GM19240 (cell line): ENCODE results near the gene NUMB.

Experiments
- DNase-seq: peaks from one replicate; pipeline ENCODE4 v3.0.0; 2011; ENCODE audit warnings: low spot score; ENCODE audit not compliant: insufficient read length

NUMB gene

GRCh38 chr14:73262427-73263183, 195.7 kb downstream of the NUMB start:
- DNase-seq, result no peak

GRCh38 chr14:73261520-73262426, 196.6 kb downstream of the NUMB start:
- no peak for DNase-seq

- no peak for DNase-seq
Observed at GRCh38 chr14:73261075-73261474, 197.3 kb downstream of the NUMB start.

- DNase-seq, result no peak
Observed at GRCh38 chr14:73260574-73260973, 197.8 kb downstream of the NUMB start.

DNA sequence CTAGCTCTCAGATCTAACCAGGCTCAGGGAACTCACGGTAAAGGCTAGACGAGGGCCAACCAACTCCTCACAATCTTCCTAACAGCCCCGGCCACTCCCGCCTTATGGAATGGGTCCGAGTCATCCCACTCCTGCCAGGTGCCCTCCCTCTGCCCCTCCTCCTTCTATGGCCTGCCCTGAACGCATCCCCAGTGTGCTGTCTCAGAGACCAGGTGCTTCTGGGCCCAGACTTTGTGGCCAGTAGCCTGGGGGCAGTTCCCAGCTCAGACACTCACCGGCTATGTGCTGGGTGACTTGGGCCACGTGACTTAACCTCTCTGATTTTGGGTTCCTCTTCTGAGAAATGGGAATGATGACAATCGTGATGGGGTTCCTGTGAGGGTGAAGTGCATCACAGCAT, 198.5 kb downstream of the NUMB start:
- DNase-seq, result no peak

DNA sequence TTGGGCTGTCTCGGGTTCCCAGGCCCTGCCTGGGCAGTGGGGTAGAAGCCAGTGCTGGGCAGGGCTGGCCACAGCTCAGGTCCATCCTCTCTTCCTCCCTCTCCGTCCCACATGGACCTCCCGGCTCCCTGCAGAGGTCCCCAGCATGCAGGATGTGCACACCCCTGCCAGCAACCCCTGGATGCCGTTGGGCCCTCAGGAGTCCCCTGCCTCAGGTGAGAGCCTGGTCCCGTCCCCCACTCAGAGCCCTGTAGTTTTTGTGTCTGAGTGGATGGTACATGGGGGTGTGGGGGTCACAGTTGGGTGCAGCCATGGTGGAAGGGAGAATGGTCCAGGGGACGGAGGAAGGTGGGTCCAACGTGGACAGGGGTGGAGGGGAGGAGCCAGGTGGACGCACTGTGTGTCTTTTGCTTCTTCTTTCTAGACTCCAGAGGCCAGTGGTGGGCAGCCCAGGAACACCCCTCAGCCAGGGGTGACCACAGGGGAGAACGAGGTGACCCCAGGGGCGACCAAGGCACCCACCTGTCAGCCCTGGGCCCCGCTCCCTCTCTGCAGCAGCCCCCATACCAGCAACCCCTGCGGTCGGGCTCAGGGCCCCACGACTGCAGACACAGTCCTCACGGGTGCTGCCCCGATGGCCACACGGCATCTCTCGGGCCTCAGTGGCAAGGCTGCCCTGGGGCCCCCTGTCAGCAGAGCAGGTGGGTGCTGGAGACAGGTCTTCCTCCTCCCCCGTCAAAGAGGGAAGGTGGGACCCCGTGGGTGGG, 199.3 kb downstream of the NUMB start:
- no peak for DNase-seq

DNA sequence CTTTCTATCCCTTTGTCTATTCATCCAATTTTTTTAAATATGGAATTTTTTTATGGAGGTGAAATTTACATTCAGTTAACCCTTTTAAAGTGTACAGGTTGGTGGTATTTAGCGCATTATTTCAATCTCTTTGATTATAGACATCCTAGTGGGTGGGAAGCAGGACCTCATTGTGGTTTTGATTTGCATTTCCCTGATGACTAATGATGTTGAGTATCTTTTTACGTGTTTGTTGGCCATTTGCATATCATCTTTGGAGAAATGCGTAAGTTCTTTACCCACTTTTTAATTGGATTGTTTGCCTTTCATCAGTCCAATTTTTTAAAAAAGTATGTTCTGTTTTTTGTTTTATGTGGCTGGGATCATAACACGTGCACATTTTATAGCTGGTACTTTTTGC, 200.3 kb downstream of the NUMB start:
- no peak for DNase-seq

DNA sequence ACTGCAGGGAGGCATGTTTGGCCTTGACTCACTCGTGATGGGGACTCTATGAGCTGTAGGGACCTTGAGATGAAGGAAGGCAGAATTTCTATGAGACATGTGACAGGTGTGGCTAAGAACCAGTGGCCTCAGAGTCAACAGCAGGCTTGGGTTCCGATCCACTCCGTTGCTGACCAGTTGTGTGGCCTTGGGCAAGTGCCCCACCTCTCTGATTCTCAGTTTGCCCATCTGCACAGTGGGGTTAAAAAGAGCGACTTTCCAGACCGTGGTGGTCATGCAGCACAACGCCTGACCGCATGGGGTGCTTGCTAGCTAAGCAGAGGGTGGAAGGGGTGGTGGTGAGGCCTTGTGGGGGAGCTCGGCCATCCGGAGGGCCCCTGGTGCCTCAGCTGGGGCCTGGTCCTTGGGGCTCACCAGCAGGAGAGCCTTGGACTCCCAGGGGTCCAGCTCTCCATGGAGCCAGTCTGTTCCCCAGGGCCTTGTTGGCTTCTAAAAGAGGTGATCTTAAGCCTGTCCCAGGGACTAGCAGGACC, 202.6 kb downstream of the NUMB start:
- no peak for DNase-seq

- no peak for DNase-seq
Observed at GRCh38 chr14:73255005-73255400, 203.3 kb downstream of the NUMB start.

- no peak for DNase-seq
Observed at GRCh38 chr14:73254247-73255004, 203.9 kb downstream of the NUMB start.

GRCh38 chr14:73253721-73254120, 204.6 kb downstream of the NUMB start:
- no peak for DNase-seq

- no peak for DNase-seq
Observed at GRCh38 chr14:73253323-73253610, 205.1 kb downstream of the NUMB start.

DNA sequence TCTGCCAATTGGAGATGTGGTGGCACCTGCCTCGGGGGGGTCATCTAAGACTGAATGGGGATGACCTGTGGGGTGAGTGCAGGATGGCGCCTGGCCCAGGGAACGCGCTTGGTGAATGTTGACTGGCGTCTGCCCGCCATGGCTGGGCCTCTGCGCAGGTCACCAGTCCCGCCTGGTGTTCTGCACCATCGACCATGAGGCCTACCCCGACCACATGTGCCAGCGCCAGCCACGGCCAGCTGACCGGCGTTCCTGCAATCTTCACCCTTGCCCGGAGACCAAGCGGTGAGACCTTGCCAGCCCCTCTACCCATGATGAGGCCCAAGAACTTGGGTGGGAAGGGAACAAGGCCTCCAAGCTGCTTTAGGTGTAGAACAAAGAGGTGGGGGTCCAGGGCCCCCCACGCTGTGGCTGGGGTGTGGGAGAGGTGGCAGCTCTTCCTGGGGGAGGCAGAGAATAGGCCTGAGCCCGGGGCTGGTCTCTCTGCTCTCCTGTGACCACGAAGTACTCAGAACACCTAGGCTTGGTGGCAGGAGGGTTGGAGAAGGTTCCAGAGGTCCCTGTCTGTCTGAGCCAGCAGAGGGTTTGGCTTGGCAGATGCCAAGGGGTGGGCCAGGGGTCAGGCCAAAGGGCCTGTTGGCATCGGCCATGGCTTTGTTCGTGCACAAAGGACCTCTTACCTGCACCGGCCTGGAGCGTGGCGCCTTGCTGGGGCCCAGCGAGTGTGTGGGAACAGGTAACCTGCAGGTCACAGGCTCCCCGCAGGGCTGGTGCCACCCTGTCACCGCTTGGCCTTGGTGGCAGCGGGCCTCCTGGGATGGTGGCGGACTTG, 205.6 kb downstream of the NUMB start:
- no peak for DNase-seq

DNA sequence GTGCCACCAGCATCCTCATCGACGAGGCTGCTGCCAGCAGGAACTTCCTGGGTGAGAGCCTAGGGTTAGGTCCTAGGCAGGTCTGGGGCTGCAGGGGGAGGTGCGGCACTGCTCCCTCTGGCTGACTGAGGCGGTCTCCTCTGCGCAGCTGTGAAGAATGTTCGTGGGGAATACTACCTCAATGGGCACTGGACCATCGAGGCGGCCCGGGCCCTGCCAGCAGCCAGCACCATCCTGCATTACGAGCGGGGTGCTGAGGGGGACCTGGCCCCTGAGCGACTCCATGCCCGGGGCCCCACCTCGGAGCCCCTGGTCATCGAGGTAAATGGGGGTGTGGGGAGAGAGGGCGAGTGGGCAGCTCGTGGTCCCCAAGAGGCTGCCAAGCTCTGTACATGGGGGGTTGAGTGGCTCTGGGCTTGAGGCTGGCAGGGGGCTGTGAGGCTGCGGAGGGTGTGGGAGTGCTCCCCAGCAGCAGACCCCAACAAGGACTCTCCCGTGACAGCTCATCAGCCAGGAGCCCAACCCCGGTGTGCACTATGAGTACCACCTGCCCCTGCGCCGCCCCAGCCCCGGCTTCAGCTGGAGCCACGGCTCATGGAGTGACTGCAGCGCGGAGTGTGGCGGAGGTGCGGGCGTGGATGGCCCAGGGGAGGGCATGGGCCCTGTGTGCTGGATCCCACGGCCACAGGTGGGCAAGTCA, 206.7 kb downstream of the NUMB start:
- no peak for DNase-seq

DNA sequence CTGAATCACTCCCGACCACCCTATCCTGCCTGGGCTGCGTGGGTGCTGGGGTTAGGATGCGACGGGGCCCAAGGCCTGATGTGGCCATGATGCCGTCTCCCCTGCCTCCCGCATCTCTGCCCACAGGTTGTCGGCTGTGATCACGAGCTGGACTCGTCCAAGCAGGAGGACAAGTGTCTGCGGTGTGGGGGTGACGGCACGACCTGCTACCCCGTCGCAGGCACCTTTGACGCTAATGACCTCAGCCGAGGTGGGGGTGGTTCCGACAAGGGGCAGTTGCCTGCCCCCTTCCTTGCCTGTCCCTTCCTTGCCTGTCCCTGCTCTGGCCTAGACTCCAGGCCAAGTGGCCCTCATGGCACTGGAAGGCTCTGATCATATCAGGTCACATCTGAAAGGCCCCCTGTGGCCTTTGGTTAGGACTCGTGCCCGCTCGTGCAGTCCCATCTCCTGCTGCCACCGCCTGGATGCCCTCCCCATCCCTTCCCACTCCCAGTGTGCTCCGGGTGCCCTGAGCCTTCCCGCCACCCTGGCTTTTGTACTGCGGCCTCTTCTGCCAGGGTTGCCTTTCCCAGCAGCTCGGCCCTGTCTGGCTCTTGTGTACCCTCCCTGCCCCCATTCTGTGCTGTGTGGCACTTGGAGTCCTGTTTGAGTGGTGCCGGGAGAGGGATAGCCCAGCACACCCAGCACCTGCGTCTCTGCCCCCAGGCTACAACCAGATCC, 207.4 kb downstream of the NUMB start:
- DNase-seq, result no peak

DNA sequence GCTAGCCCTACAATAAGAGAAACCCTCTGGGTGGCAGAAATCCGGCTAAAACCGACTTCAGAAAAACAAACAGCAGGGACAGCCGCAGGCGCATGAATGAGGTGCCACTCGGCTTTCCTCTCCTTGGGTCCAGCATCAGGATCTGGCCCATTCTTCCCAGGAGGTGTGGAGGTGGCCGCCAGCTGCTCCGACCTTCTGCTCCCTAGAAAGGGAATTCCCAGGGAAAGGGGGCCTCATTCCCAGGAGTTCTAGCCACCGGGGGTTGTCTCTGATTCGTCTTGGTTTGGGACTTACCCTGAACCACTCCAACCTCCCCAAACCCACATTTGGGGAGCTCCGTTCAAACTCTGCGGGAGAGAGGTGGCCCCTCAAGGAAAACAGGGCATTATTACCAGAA, 208.0 kb downstream of the NUMB start:
- DNase-seq, result no peak

GRCh38 chr14:73249564-73250316, 208.6 kb downstream of the NUMB start:
- no peak for DNase-seq

DNA sequence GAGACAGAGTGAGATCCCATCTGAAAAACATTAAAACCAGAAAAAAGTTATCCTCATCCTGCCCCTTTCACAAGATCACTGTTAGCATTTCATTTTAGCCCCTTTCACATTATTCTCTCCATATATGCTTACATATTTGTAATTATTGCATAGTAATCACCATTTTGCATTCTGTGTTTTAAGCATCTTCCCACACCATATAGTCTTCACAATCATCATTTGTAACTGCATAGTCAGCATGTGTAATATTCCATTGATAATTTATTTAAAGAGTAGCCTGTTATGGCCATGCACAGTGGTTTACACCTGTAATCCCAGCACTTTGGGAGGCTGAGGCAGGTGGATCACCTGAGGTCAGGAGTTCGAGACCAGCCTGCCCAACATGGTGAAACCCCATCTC, 209.2 kb downstream of the NUMB start:
- no peak for DNase-seq
